ENCODE data around the gene SFTPD.

Gene SFTPD

DNA sequence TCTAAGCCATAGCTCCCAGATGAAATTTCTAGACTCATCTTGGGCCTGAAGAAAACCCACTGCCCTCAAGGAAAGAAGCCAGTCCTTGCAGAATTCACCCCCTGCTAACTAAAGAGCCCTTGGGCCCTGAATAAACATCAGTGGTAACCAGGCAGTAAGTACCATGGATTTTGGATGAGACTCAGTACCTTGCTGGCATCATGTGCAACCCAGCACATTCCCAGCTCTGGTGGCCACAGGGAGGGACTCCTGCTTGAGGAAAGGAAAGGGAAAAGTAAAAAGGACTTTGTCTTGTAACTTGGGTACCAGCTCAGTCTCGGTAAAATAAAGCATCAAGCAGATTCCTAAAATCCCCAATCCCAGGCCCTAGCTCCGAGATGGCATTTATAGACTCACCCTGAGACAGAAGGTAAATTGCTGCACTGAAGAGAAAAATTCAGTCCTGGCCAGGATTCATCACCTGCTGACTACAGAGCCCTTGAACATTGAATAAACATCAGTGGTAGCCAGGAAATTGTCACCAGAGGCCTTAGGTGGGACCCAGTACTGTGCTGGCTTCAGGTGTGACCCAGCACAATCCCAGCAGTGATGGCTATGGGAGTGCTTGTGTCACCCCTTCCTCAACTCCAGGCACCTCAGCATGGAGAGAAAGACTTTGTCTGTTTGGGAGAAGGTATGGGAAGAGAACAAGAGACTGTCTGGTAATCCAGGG lies 31.2 kb upstream of the SFTPD start:
- no peak for TF ChIP-seq EZH2 (IDR thresholded peaks at IDR 0.05; ENCODE audit: borderline replicate concordance, low read depth, low read length, severe bottlenecking)
- TF ChIP-seq, protein P1, sequence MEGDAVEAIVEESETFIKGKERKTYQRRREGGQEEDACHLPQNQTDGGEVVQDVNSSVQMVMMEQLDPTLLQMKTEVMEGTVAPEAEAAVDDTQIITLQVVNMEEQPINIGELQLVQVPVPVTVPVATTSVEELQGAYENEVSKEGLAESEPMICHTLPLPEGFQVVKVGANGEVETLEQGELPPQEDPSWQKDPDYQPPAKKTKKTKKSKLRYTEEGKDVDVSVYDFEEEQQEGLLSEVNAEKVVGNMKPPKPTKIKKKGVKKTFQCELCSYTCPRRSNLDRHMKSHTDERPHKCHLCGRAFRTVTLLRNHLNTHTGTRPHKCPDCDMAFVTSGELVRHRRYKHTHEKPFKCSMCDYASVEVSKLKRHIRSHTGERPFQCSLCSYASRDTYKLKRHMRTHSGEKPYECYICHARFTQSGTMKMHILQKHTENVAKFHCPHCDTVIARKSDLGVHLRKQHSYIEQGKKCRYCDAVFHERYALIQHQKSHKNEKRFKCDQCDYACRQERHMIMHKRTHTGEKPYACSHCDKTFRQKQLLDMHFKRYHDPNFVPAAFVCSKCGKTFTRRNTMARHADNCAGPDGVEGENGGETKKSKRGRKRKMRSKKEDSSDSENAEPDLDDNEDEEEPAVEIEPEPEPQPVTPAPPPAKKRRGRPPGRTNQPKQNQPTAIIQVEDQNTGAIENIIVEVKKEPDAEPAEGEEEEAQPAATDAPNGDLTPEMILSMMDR (IDR thresholded peaks at IDR 0.05; ENCODE audit: borderline replicate concordance, extremely low read depth, low read length, poor library complexity, severe bottlenecking): no peak
- H4K20me1 ChIP-seq (ENCODE audit: insufficient read depth, low read length): no peaks in the 10 kb centered on the region
- no peaks in the 10 kb centered on the region for H3K79me2 ChIP-seq (ENCODE audit: insufficient read depth, low read length)
- no peak overlapping the region for H3K9ac ChIP-seq (ENCODE audit: low read depth, low read length)
- DNase-seq (no peak), ATAC-seq (ENCODE audit: insufficient read depth, low read depth) (no peak)
- H3K4me2 ChIP-seq (ENCODE audit: insufficient read depth, low read length): no peak overlapping the region
- no peak overlapping the region for H3K4me3 ChIP-seq (ENCODE audit: low read depth in 1 of 2, low read length in 2 of 2)
- no peak overlapping the region for H2AFZ ChIP-seq (ENCODE audit: low read depth, low read length)
- no peaks in the 10 kb centered on the region for H3K27me3 ChIP-seq (ENCODE audit: insufficient read depth, low read length, poor library complexity)
- no peaks in the 10 kb centered on the region for H3K9me3 ChIP-seq (ENCODE audit: insufficient read depth, low read length, severe bottlenecking)
- no peaks in the 10 kb centered on the region for H3K4me1 ChIP-seq (ENCODE audit: insufficient read depth, low read length)
- no peaks in the 10 kb centered on the region for H3K36me3 ChIP-seq (ENCODE audit: insufficient read depth, low read length)
- H3K27ac ChIP-seq (ENCODE audit: low read length): no peak overlapping the region

DNA sequence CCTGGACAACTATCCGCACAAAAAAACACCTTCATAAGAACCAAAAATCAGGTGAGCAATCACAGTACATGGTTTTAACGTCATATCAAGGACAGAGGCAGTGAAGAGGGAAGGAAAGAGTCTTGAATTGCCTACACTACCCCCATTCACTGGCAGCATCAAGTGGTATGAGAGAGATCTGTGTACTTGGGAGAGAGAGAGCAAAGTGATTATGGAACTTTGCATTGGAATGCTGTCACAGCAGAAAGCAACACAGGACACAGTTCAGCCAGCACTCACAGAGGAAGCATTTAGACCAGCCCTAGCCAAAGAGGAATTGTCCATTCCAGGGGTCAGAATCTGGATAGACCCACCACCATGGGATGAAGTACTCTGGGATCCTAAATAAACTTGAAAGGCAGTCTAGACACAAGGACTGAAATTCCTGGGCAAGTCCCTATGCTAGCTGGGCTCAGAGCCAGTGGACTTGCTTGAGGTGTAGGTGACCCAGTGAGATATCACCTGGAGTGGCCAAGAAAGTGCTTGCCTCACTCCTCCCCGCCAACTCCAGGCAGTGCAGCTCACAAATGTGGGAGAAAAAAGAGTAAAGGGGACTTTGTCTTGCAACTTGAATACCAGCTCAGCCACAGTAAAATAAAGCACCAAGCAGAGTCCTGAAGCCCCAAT lies 30.5 kb upstream of the SFTPD start:
- no peaks in the 10 kb centered on the region for H3K79me2 ChIP-seq (ENCODE audit: insufficient read depth, low read length)
- H4K20me1 ChIP-seq (ENCODE audit: insufficient read depth, low read length): no peaks in the 10 kb centered on the region
- no peaks in the 10 kb centered on the region for H3K9me3 ChIP-seq (ENCODE audit: insufficient read depth, low read length, severe bottlenecking)
- H3K27ac ChIP-seq (ENCODE audit: low read length): no peak overlapping the region
- H3K9ac ChIP-seq (ENCODE audit: low read depth, low read length): no peak overlapping the region
- no peaks in the 10 kb centered on the region for H3K27me3 ChIP-seq (ENCODE audit: insufficient read depth, low read length, poor library complexity)
- no peaks in the 10 kb centered on the region for H3K36me3 ChIP-seq (ENCODE audit: insufficient read depth, low read length)
- DNase-seq (no peak), ATAC-seq (ENCODE audit: insufficient read depth, low read depth) (no peak)
- H3K4me3 ChIP-seq (ENCODE audit: low read depth in 1 of 2, low read length in 2 of 2): no peak overlapping the region
- TF ChIP-seq, protein P1 (IDR thresholded peaks at IDR 0.05; ENCODE audit: borderline replicate concordance, extremely low read depth, low read length, poor library complexity, severe bottlenecking): no peak
- no peak for TF ChIP-seq EZH2 (IDR thresholded peaks at IDR 0.05; ENCODE audit: borderline replicate concordance, low read depth, low read length, severe bottlenecking)
- H3K4me1 ChIP-seq (ENCODE audit: insufficient read depth, low read length): no peaks in the 10 kb centered on the region
- no peak overlapping the region for H2AFZ ChIP-seq (ENCODE audit: low read depth, low read length)
- no peak overlapping the region for H3K4me2 ChIP-seq (ENCODE audit: insufficient read depth, low read length)

DNA sequence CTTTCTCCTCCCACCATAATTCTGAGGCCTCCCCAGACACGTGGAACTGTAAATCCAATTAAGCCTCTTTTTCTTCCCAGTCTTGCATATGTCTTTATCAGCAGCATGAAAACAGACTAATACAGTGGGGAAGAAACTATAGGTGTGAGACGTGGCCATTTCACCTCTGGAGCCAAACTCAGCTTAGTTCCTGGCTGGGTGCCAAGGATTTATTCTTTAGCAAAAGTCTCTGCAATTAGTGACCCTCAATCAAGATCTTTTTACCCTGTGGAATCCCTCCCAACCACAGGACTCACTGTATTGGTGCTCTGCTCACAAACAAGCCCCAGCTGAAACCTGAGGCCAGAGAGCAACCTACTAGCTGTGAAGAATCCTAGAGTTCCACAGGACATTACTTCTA lies 28.1 kb upstream of the SFTPD start:
- Histone ChIP-seq H3K36me3 (ENCODE audit: insufficient read depth, low read length) (no peaks in the 10 kb centered on the region), H3K9me3 (ENCODE audit: insufficient read depth, low read length, severe bottlenecking) (no peaks in the 10 kb centered on the region), H4K20me1 (ENCODE audit: insufficient read depth, low read length) (no peaks in the 10 kb centered on the region), H3K27me3 (ENCODE audit: insufficient read depth, low read length, poor library complexity) (no peaks in the 10 kb centered on the region), H3K27ac (ENCODE audit: low read length) (no peak overlapping the region), H3K79me2 (ENCODE audit: insufficient read depth, low read length) (no peaks in the 10 kb centered on the region), H3K4me1 (ENCODE audit: insufficient read depth, low read length) (no peaks in the 10 kb centered on the region), H2AFZ (ENCODE audit: low read depth, low read length) (no peak overlapping the region), H3K4me3 (ENCODE audit: low read depth in 1 of 2, low read length in 2 of 2) (no peak overlapping the region), H3K9ac (ENCODE audit: low read depth, low read length) (no peak overlapping the region), H3K4me2 (ENCODE audit: insufficient read depth, low read length) (no peak overlapping the region)
- TF ChIP-seq, protein P1 (IDR thresholded peaks at IDR 0.05; ENCODE audit: borderline replicate concordance, extremely low read depth, low read length, poor library complexity, severe bottlenecking): no peak
- TF ChIP-seq EZH2 (IDR thresholded peaks at IDR 0.05; ENCODE audit: borderline replicate concordance, low read depth, low read length, severe bottlenecking): no peak
- DNase-seq: no peak
- no peak for ATAC-seq (ENCODE audit: insufficient read depth, low read depth)

Data from DND-41 (cell line).